ENCODE results near the gene SLC30A7. TPM values are rescaled to one million over a fixed set of nuclear protein-coding genes. Genes with fewer than 3 reads are reported as not detected.

The SLC30A7 gene
- total and polyA plus RNA-seq, 2 of the 13 experiments (the other 11 are each of a cell fraction or from before 2014, with no cell fraction given), result 8.3 to 40.8 TPM

- no peaks in the 10 kb centered on the region for H3K9me3 ChIP-seq (ENCODE audit: low read length)
- ATAC-seq, result no peak
- no peak overlapping the region for H3K27ac ChIP-seq (ENCODE audit: extremely low read length, insufficient read depth, low read length)
- H2AFZ ChIP-seq (ENCODE audit: low read length), result no peak overlapping the region
- no peak for DNase-seq (ENCODE audit: low spot score)
- ChIA-PET POLR2A (no interaction called here), CTCF (ENCODE audit: low intra/inter-chr PET ratio, low total read pairs) (no interaction called here)
- no peak overlapping the region for H3K4me3 ChIP-seq (replicated peaks in 1 of 3; ENCODE audit: insufficient read depth in 1 of 3, low read depth in 2 of 3, low read length in 3 of 3)
- no peaks in the 10 kb centered on the region for H3K79me2 ChIP-seq (ENCODE audit: insufficient read depth, low read length)
- WGBS (ENCODE audit: low lambda C conversion rate), result 97% methylated on average over 1 of the region's 1 CpG
- intact Hi-C loops (cut with micrococcal nuclease; ENCODE audit: unreplicated experiment), result no loop called here
- no peaks in the 10 kb centered on the region for H3K4me1 ChIP-seq (ENCODE audit: insufficient read depth, low read length)
- H4K20me1 ChIP-seq (ENCODE audit: insufficient read depth, low read length), result no peaks in the 10 kb centered on the region
- H3K9ac ChIP-seq (ENCODE audit: insufficient read depth, low read depth, low read length), result no peak overlapping the region
- no peaks in the 10 kb centered on the region for H3K27me3 ChIP-seq (ENCODE audit: control insufficient read depth in 1 of 2, insufficient read depth in 2 of 2, low read length in 2 of 2)
- H3K4me2 ChIP-seq (ENCODE audit: low read depth, low read length), result no peak overlapping the region
- no peak for TF ChIP-seq TMF1 (CRISPR knock-in tag; IDR thresholded peaks at IDR 0.05; ENCODE audit: low read depth)
- no peak for FAIRE-seq
- peaks cover 0 to 19% of the 10 kb centered on the region in 2 experiments; a peak in 4 of 5 replicates for H3K36me3 ChIP-seq (replicated peaks in 1 of 2; ENCODE audit: control insufficient read depth in 1 of 2, insufficient read depth in 2 of 2, low read length in 2 of 2)
- BruUV-seq (replicated peaks), result no TSS peak
- in situ Hi-C loops (cut with HindIII; ENCODE audit: extremely low pct_ligation_motif_present, low pct_unique_long_range_greater_than_20kb), result no loop called here
Observed at GRCh38 chr1:101017448-101017847, 121.6 kb downstream of the SLC30A7 start.

GRCh38 chr1:101022294-101022693 is 126.4 kb downstream of the SLC30A7 start:
- DNase-seq (ENCODE audit: low spot score) (no peak), FAIRE-seq (no peak), ATAC-seq (no peak)
- H3K4me1 ChIP-seq (ENCODE audit: insufficient read depth, low read length), result peaks cover 21% of the 10 kb centered on the region
- no peak overlapping the region for H2AFZ ChIP-seq (ENCODE audit: low read length)
- POLR2A ChIA-PET, result interaction anchor here (0.8 kb wide), 1 partner anchor 266 kb away, joined by 3 read pairs; no protein-coding TSS in a partner anchor
- H3K27me3 ChIP-seq (ENCODE audit: control insufficient read depth in 1 of 2, insufficient read depth in 2 of 2, low read length in 2 of 2), result peaks cover 0 to 5% of the 10 kb centered on the region in 2 experiments; a peak in 1 of 5 replicates
- H3K79me2 ChIP-seq (ENCODE audit: insufficient read depth, low read length), result peaks cover 27% of the 10 kb centered on the region
- in situ Hi-C loops (cut with HindIII; ENCODE audit: extremely low pct_ligation_motif_present, low pct_unique_long_range_greater_than_20kb) (no loop called here), intact Hi-C loops (cut with micrococcal nuclease; ENCODE audit: unreplicated experiment) (no loop called here)
- H3K4me3 ChIP-seq (replicated peaks in 1 of 3; ENCODE audit: insufficient read depth in 1 of 3, low read depth in 2 of 3, low read length in 3 of 3), result no peak overlapping the region
- H3K36me3 ChIP-seq (replicated peaks in 1 of 2; ENCODE audit: control insufficient read depth in 1 of 2, insufficient read depth in 2 of 2, low read length in 2 of 2), result peaks cover 0 to 5% of the 10 kb centered on the region in 2 experiments; a peak in 3 of 5 replicates
- BruUV-seq (replicated peaks), result no TSS peak
- H3K27ac ChIP-seq (ENCODE audit: extremely low read length, insufficient read depth, low read length), result no peak overlapping the region
- CTCF ChIA-PET (ENCODE audit: low intra/inter-chr PET ratio, low total read pairs), result no interaction called here
- no peak overlapping the region for H3K9ac ChIP-seq (ENCODE audit: insufficient read depth, low read depth, low read length)
- H4K20me1 ChIP-seq (ENCODE audit: insufficient read depth, low read length), result no peaks in the 10 kb centered on the region
- H3K9me3 ChIP-seq (ENCODE audit: low read length), result no peaks in the 10 kb centered on the region
- 99% methylated on average over 3 of the region's 3 CpGs for WGBS (ENCODE audit: low lambda C conversion rate)
- no peak overlapping the region for H3K4me2 ChIP-seq (ENCODE audit: low read depth, low read length)
- TF ChIP-seq ATRX (CRISPR knock-in tag; IDR thresholded peaks at IDR 0.05; ENCODE audit: borderline replicate concordance) (no peak), JUND (CRISPR knock-in tag; IDR thresholded peaks at IDR 0.05) (no peak), ZNF839 (CRISPR knock-in tag; IDR thresholded peaks at IDR 0.05; ENCODE audit: borderline replicate concordance) (no peak), HNRNPK (IDR thresholded peaks at IDR 0.05; ENCODE audit: low read depth, low read length, poor library complexity, severe bottlenecking) (no peak), RERE (CRISPR knock-in tag; IDR thresholded peaks at IDR 0.05; ENCODE audit: low read depth) (no peak), ZBTB3 (CRISPR knock-in tag; IDR thresholded peaks at IDR 0.05; ENCODE audit: borderline replicate concordance, low read depth) (no peak), NFATC3 (CRISPR knock-in tag; IDR thresholded peaks at IDR 0.05) (no peak), ZNF446 (CRISPR knock-in tag; IDR thresholded peaks at IDR 0.05) (no peak), RBM22 (optimal IDR thresholded peaks at IDR 0.05; ENCODE audit: low read length) (no peak)
- TF ChIP-seq, protein P1, sequence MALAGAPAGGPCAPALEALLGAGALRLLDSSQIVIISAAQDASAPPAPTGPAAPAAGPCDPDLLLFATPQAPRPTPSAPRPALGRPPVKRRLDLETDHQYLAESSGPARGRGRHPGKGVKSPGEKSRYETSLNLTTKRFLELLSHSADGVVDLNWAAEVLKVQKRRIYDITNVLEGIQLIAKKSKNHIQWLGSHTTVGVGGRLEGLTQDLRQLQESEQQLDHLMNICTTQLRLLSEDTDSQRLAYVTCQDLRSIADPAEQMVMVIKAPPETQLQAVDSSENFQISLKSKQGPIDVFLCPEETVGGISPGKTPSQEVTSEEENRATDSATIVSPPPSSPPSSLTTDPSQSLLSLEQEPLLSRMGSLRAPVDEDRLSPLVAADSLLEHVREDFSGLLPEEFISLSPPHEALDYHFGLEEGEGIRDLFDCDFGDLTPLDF (CRISPR knock-in tag; IDR thresholded peaks at IDR 0.05), result no peak
